A673 (cell line): Measurements from ENCODE around the gene NF1.

Experiments used
- CTCF ChIP-seq: fragments of 300-800, 200-600 bp; sonication (generic); conservative IDR thresholded peaks from 2 replicates; pipeline ENCODE4 v1.5.1; 2017; ENCODE audit warnings: low read depth, mild to moderate bottlenecking, antibody characterized with exemption, low read length, moderate library complexity, mixed read lengths
- EZH2 ChIP-seq: fragments of 200-600 bp; sonication (generic); IDR thresholded peaks from 2 replicates; pipeline ENCODE4 v1.6.1; 2017; ENCODE audit warnings: borderline replicate concordance, low read depth, mild to moderate bottlenecking, mixed read lengths, antibody characterized with exemption, low read length; ENCODE audit not compliant: poor library complexity, severe bottlenecking

- TF ChIP-seq EZH2 (no peak), CTCF (no peak)
Observed at GRCh38 chr17:31321481-31321880, 226.7 kb downstream of the NF1 start, which contains the start of gene EVI2A.
